Activated naive CD8-positive, alpha-beta T cell (primary cell): ENCODE measurements around the gene SLC2A10.
A peak's percentile ranks its signal among the peaks of the same experiment; 100 is the strongest.
"Not testable (repeated sequence)": the region's sequence is repeated elsewhere in the genome, so short reads cannot be mapped to it uniquely, and the experiment has no call there.

Experiments
- H3K27ac Mint-ChIP-seq: one replicate; pipeline ENCODE4 v1.8.0; 2021; ENCODE audit warnings: mixed read lengths
- H3K27me3 Mint-ChIP-seq: one replicate; pipeline ENCODE4 v1.8.0; 2021; ENCODE audit warnings: mixed read lengths
- H3K36me3 Mint-ChIP-seq: one replicate; pipeline ENCODE4 v1.8.0; 2021; ENCODE audit warnings: mixed read lengths
- H3K4me1 Mint-ChIP-seq: one replicate; pipeline ENCODE4 v1.8.0; 2021; ENCODE audit warnings: low read depth, mixed read lengths
- H3K4me3 Mint-ChIP-seq: one replicate; pipeline ENCODE4 v1.8.0; 2021; ENCODE audit warnings: mild to moderate bottlenecking, mixed read lengths
- H3K9me3 Mint-ChIP-seq: one replicate; pipeline ENCODE4 v1.8.0; 2021; ENCODE audit warnings: low read depth, mixed read lengths

The SLC2A10 gene

GRCh38 chr20:46676649-46677316 lies 32.7 kb upstream of the SLC2A10 start:
- not testable (repeated sequence) for H3K27ac Mint-ChIP-seq, H3K36me3 Mint-ChIP-seq, H3K27me3 Mint-ChIP-seq, H3K4me3 Mint-ChIP-seq, H3K9me3 Mint-ChIP-seq
- peaks cover 11% of the 10 kb centered on the region for H3K4me1 Mint-ChIP-seq

- no peaks in the 10 kb centered on the region for H3K9me3 Mint-ChIP-seq
- no peaks in the 10 kb centered on the region for H3K27me3 Mint-ChIP-seq
- no peak overlapping the region for H3K27ac Mint-ChIP-seq
- no peaks in the 10 kb centered on the region for H3K36me3 Mint-ChIP-seq
- H3K4me3 Mint-ChIP-seq = no peak overlapping the region
- H3K4me1 Mint-ChIP-seq = peaks cover 17% of the 10 kb centered on the region
These were observed 31.8 kb upstream of the SLC2A10 start for GRCh38 chr20:46677608-46678007.

- no peak overlapping the region for H3K4me3 Mint-ChIP-seq
- H3K4me1 Mint-ChIP-seq = peaks cover 23% of the 10 kb centered on the region
- H3K36me3 Mint-ChIP-seq = no peaks in the 10 kb centered on the region
- no peaks in the 10 kb centered on the region for H3K27me3 Mint-ChIP-seq
- no peaks in the 10 kb centered on the region for H3K9me3 Mint-ChIP-seq
- no peak overlapping the region for H3K27ac Mint-ChIP-seq
These were observed 30.9 kb upstream of the SLC2A10 start for GRCh38 chr20:46678516-46678915.

GRCh38 chr20:46680684-46681031 lies 28.8 kb upstream of the SLC2A10 start:
- H3K4me1 Mint-ChIP-seq = peaks cover 43% of the 10 kb centered on the region
- no peak overlapping the region for H3K4me3 Mint-ChIP-seq
- no peaks in the 10 kb centered on the region for H3K27me3 Mint-ChIP-seq
- no peak overlapping the region for H3K27ac Mint-ChIP-seq
- H3K9me3 Mint-ChIP-seq = no peaks in the 10 kb centered on the region
- no peaks in the 10 kb centered on the region for H3K36me3 Mint-ChIP-seq

- peaks cover 3% of the 10 kb centered on the region for H3K36me3 Mint-ChIP-seq
- H3K27me3 Mint-ChIP-seq = no peaks in the 10 kb centered on the region
- no peak overlapping the region for H3K27ac Mint-ChIP-seq
- H3K9me3 Mint-ChIP-seq = no peaks in the 10 kb centered on the region
- no peak overlapping the region for H3K4me3 Mint-ChIP-seq
- H3K4me1 Mint-ChIP-seq = peaks cover 48% of the 10 kb centered on the region
These were observed 28.2 kb upstream of the SLC2A10 start for GRCh38 chr20:46681032-46681854.

GRCh38 chr20:46682063-46682821 lies 27.2 kb upstream of the SLC2A10 start:
- H3K4me1 Mint-ChIP-seq = peaks cover 58% of the 10 kb centered on the region
- no peaks in the 10 kb centered on the region for H3K9me3 Mint-ChIP-seq
- H3K36me3 Mint-ChIP-seq = peaks cover 3% of the 10 kb centered on the region
- no peaks in the 10 kb centered on the region for H3K27me3 Mint-ChIP-seq
- no peak overlapping the region for H3K4me3 Mint-ChIP-seq
- peak overlapping the region; percentile 50 for H3K27ac Mint-ChIP-seq

GRCh38 chr20:46683011-46683667 lies 26.3 kb upstream of the SLC2A10 start:
- H3K4me1 Mint-ChIP-seq = peaks cover 67% of the 10 kb centered on the region
- peak overlapping the region; percentile 54 for H3K27ac Mint-ChIP-seq
- no peaks in the 10 kb centered on the region for H3K9me3 Mint-ChIP-seq
- no peaks in the 10 kb centered on the region for H3K27me3 Mint-ChIP-seq
- H3K4me3 Mint-ChIP-seq = no peak overlapping the region
- H3K36me3 Mint-ChIP-seq = peaks cover 3% of the 10 kb centered on the region

- Mint-ChIP-seq H3K27ac (peak overlapping the region; percentile 54), H3K4me1 (peaks cover 72% of the 10 kb centered on the region)
These were observed 25.8 kb upstream of the SLC2A10 start for GRCh38 chr20:46683668-46683938.

GRCh38 chr20:46683939-46684750 lies 25.3 kb upstream of the SLC2A10 start:
- H3K4me3 Mint-ChIP-seq = no peak overlapping the region
- H3K27me3 Mint-ChIP-seq = no peaks in the 10 kb centered on the region
- H3K27ac Mint-ChIP-seq = no peak overlapping the region
- H3K36me3 Mint-ChIP-seq = peaks cover 3% of the 10 kb centered on the region
- H3K4me1 Mint-ChIP-seq = peaks cover 72% of the 10 kb centered on the region
- H3K9me3 Mint-ChIP-seq = no peaks in the 10 kb centered on the region

More at GRCh38 chr20:46683668-46683938, 25.8 kb upstream of the SLC2A10 start:
- no peaks in the 10 kb centered on the region for H3K9me3 Mint-ChIP-seq
- H3K27me3 Mint-ChIP-seq = no peaks in the 10 kb centered on the region
- no peak overlapping the region for H3K4me3 Mint-ChIP-seq
- peaks cover 3% of the 10 kb centered on the region for H3K36me3 Mint-ChIP-seq

GRCh38 chr20:46688151-46689081 lies 21.0 kb upstream of the SLC2A10 start:
- Mint-ChIP-seq H3K27ac (peak overlapping the region; percentile 96), H3K4me3 (peak overlapping the region; percentile 95), H3K4me1 (peaks cover 60% of the 10 kb centered on the region), H3K9me3 (no peaks in the 10 kb centered on the region), H3K36me3 (peaks cover 3% of the 10 kb centered on the region), H3K27me3 (no peaks in the 10 kb centered on the region)

GRCh38 chr20:46689082-46689753 lies 20.2 kb upstream of the SLC2A10 start, which contains the start of gene TP53RK:
TP53RK (minus strand) TSS chr20:46689444; CDS start chr20:46689414, 30 bp downstream.
- no peaks in the 10 kb centered on the region for H3K9me3 Mint-ChIP-seq
- no peaks in the 10 kb centered on the region for H3K27me3 Mint-ChIP-seq
- peaks cover 3% of the 10 kb centered on the region for H3K36me3 Mint-ChIP-seq
- H3K4me3 Mint-ChIP-seq = peak within 1 kb of the TSS; percentile 95
- peak within 1 kb of the TSS; percentile 96 for H3K27ac Mint-ChIP-seq
- peaks cover 53% of the 10 kb centered on the region for H3K4me1 Mint-ChIP-seq

GRCh38 chr20:46689754-46690085 lies 19.7 kb upstream of the SLC2A10 start:
- Mint-ChIP-seq H3K27me3 (no peaks in the 10 kb centered on the region), H3K9me3 (no peaks in the 10 kb centered on the region), H3K36me3 (peaks cover 3% of the 10 kb centered on the region), H3K27ac (peak overlapping the region; percentile 95), H3K4me3 (peak overlapping the region; percentile 95), H3K4me1 (peaks cover 53% of the 10 kb centered on the region)
